GM15510 (cell line): ENCODE measurements around the gene FGD4.

Experiments
- POLR2A ChIP-seq: IDR thresholded peaks from 3 replicates; pipeline ENCODE4 v1.6.1; 2011; ENCODE audit warnings: borderline replicate concordance; ENCODE audit not compliant: insufficient read length; ENCODE audit errors: extremely low read depth

Gene FGD4

DNA sequence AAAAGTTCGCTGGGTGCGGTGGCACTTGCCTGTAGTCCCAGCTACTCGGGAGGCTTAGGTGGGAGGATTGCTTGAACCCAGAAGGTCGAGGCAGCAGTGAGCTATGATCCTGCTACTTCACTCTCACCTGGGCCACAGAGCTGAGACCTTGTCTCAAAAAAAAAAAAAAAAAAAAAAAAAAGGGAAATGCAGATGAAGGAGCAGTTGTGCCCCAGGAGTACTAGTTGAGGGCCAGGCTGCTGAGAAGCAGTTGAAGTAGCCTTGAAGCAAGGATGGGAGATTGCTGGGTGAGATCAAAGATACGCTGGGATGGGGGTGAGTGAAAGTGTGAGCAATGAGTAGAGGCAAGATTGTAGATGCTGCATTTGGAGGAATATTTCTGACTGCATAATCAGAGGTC is 186.3 kb downstream of the FGD4 start:
- no peak for TF ChIP-seq POLR2A

GRCh38 chr12:32586390-32586789 is 187.0 kb downstream of the FGD4 start:
- TF ChIP-seq POLR2A, result no peak

- TF ChIP-seq POLR2A, result no peak
Observed at GRCh38 chr12:32587581-32588495, 188.5 kb downstream of the FGD4 start.

- TF ChIP-seq POLR2A, result no peak
Observed at GRCh38 chr12:32588604-32589003, 189.2 kb downstream of the FGD4 start.

- no peak for TF ChIP-seq POLR2A
Observed at GRCh38 chr12:32589165-32589865, 190.0 kb downstream of the FGD4 start.

DNA sequence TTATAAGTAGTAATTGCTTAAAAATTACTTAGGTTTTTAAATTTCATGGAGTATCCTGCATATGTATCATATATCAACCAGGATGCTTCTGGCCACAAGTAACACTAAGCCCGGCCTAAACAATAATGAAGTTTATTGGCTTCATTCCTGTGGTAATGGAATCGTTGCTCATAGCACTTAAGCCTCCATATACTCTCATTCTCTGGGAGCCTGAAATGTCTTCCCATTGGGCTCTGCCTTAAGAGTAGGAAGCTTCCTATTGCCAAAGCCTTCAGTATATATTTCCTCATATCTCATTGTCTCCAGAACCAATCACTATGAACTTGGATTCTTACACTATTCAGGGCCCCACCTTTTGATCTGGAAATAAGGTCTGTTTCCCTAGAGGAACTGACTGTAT is 195.9 kb downstream of the FGD4 start:
- no peak for TF ChIP-seq POLR2A

DNA sequence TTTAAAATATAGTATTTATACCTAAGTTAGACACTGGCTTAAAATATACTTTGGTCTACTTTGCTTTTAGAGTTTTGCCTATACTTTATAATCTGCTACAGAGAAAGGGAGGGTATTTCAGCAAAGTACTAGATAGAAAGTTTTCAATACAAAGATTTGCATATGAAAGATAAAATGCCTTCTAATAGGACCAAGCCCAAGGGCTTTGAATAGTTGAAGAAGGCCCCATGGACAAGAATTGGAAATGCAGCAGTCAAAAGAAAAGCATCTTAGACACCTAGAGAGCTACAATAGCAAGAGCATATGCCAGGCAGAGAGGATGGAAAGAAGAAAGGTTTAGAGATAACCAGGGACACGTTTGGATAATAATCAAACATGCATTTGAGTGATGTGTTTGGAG is 196.7 kb downstream of the FGD4 start:
- no peak for TF ChIP-seq POLR2A

DNA sequence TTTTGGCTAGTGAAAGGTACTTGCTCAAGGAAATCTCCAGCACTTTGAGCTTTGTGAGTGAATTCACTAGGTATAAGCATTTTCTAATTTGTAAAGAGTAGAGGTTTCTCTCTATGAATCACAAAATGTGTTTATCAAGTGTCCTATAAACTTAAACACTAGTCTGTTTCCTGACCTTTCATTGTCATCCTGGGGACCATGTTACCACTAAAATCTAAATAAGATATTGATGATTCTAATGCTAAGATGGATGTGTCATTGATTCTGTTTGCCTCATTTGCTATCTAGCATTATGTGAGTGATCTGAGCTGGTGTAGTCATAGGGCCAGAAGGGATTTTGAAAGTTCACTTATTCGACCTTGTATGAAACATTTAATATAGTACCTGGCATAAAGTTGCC is 199.3 kb downstream of the FGD4 start:
- no peak for TF ChIP-seq POLR2A

GRCh38 chr12:32600681-32601080 is 201.3 kb downstream of the FGD4 start:
- TF ChIP-seq POLR2A, result no peak

DNA sequence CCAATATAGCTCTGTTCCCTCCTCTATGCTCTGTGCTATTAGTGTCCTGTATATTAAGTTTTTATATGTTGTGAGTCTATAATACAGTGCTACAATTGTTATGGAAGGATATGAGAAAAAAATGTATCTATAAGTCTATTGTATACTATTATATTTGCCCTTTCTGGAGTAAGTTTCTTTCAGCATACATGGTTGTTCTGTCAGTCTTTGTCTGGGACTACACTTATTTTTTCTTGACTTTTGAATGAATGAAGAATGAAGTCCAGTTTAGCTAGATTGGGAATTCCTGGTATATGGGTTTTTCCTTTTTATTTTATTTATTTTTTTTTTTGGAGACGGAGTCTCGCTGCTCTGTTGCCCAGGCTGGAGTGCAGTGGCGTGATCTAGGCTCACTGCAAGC is 203.7 kb downstream of the FGD4 start:
- no peak for TF ChIP-seq POLR2A

DNA sequence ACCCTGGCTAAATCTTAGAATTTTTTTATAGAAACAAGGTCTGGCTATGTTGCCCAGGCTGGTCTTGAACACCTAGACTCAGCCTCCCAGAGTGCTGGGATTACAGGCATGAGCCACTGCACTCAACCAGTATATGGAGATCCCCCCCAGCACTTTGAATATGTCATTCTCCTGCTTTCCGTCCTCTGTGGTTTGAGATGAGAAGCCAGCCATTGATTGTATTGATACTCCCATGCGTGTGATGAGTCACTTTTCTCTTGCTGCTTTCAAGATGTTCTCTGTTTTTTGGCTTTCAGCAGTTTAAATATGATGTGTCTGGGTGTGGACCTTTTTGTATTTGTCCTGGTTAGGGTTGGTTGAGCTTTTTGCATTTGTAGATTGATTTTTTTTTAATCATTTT is 204.5 kb downstream of the FGD4 start:
- no peak for TF ChIP-seq POLR2A

DNA sequence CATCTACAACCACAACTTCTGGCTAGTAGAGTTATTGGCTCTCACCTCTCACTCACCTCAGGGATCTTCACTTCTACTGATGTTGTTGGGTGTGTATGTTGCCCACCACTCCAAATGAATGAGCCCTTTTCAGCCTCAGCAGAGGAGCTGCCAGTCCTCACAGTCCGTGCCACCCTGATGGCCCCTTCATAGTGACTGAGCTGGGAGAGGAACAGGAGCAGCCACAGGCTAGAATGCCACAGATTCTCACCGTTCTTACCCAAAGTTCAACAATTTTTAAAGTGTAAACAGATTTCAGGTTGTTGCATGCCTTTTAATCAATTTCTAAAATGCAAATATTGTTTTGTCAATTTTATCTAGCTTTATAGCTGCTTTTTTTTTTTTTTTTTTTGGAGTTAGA is 205.2 kb downstream of the FGD4 start:
- no peak for TF ChIP-seq POLR2A

- TF ChIP-seq POLR2A, result no peak
Observed at GRCh38 chr12:32605326-32606095, 206.2 kb downstream of the FGD4 start.

DNA sequence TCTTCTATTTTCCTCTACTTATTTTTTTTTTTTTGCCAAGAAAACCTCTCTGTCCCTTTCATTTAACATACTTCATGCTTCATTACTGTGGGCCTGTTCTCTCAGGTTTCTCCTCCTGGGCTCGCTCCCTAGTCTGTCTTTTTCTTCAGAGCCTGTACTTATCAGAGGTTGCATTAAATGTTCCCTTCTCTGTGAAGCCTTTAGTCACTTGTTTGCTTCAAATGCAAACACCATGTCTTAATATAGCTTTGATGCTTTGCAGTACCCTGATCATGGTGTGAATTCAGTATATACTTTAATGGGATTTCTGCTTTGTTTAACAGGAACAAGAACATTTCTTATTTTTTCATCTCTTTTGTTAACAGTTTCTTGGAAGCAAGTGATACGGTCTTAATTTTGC is 207.1 kb downstream of the FGD4 start:
- no peak for TF ChIP-seq POLR2A

- no peak for TF ChIP-seq POLR2A
Observed at GRCh38 chr12:32609966-32610365, 210.6 kb downstream of the FGD4 start.
